GM21737 (cell line): ENCODE data around the gene HOXB3.
"Not testable (repeated sequence)": the region's sequence is repeated elsewhere in the genome, so short reads cannot be mapped to it uniquely, and the experiment has no call there.

Source experiments
- ATAC-seq: cut with Tn5 transposase; IDR thresholded peaks from one replicate; pipeline ENCODE4 v1.9.1; 2021; ENCODE audit warnings: mild to moderate bottlenecking, moderate library complexity; ENCODE audit not compliant: unreplicated experiment

HOXB3 gene

GRCh38 chr17:48530208-48530886 lies 59.7 kb downstream of the HOXB3 start:
- ATAC-seq: no peak

DNA sequence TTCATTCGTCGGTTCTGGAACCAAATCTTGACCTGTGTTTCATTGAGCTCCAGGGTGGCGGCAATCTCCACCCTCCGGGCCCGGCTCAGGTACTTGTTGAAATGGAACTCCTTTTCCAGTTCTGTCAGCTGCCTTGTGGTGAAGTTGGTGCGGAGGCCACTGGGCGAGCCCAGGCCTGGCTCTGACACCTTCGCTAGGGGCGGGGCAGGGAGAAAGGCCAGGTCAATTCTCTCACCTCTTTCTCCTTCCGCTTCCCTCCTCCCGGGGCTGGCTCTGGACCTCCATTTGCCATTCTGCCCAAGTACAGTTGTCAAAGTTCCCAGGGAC lies 60.4 kb downstream of the HOXB3 start:
- no peak for ATAC-seq

DNA sequence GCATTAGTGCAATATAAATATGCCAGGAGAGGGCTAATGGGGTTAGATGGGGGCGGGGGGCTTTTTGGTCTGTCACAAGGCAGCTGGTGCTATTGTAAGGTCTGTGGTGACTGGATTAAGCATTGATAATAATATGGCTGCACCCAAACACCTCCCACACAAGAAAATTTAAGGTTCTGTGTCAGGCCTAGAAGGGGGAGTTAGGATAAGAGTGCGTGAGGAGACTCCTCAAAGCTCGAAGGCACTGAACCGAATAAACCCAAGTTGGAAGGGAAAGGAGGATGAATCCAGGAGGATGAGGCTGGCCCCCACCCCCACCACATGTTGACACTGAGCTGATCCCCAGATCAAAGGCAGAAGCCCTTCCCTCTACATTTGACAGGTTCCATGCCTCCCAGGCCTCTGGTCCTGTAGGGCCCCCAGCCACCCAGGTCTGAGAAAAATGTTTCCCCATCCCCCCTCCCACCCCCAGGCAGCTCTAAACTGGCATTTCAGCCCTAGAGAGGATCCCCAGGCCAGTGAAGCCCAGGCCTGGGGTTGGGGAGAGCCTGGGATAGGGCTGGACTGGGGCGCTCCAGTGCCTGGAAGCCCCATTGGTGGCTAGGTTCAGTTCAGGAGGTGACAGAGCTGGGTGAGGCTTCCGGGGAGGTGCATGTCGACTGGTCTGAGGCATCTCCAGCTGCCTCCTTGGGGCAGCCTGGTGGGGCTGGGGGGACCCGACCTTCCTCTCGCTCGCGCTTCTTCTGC lies 60.9 kb downstream of the HOXB3 start:
- ATAC-seq: no peak

GRCh38 chr17:48528153-48528935 lies 61.7 kb downstream of the HOXB3 start:
- ATAC-seq: no peak

DNA sequence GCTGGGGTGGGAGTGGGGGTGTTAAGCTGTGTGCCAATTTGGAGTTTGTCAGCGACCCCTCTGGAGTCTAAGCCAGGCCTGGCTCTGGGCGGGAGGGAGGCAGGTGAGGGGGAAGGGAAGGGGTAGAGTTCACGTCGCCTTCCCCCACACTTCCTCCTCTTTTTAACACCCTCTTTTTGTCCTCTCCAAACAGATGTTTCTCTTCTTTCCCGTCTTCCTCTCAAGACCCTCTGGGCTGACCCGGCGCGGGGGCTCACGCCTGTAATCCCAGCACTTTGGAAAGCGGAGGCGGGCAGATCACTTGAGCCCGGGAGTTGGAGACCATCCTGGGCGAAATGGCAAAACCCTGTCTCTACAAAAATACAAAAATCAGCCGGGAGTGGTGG lies 62.5 kb downstream of the HOXB3 start:
- no peak for ATAC-seq

- no peak for ATAC-seq
These were observed 63.2 kb downstream of the HOXB3 start for GRCh38 chr17:48526608-48527546.

DNA sequence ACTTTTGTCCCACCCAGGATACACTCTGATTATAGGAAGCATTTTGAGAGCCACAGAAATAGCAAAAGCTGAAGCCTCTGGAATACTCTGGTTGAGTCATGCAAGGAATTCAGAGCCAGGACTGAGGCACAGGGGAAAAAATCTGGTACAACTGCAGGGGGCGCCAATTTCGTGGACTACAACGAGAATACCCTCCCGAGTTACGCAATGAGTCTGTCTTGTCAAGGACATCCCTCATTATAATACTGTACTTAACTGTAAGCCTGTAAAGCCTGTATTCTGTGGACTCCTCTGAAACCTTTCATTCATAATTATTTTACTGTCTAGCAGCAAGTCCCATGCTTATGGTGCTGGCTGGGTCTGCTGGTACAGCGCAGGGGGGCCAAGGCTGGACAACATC lies 67.0 kb downstream of the HOXB3 start:
- no peak for ATAC-seq

DNA sequence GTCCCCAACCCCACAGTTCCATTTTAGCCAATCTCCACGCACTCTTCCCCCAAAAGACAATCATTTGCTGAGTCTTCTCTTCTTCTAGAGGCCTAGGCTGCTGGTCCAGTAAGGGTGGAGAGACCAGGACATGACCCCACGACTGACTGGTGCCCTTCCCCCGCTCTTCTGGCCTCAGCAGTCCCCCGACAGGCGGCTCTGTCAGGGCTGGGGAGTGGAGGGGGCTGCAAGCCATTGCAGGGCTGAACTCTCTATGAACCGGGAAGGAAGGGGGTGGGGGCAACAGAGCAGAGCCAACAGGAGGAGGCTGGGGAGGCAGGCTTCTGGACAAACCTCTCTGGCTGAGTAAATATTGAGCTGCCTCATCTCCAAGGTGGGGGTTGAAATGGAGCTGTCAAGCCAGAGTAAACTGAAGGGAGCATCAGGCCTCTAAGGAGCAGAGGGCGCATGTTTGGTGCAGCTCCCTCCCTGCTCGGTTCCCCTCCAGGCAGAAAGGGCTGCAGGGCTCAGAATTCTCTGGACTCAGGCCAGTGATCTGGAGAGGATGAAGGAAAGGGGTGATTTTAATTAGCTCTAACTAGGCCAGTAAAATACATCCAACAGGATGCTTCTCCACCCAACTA lies 67.9 kb downstream of the HOXB3 start:
- no peak for ATAC-seq

- ATAC-seq: no peak
These were observed 69.4 kb downstream of the HOXB3 start for GRCh38 chr17:48520631-48521079.

DNA sequence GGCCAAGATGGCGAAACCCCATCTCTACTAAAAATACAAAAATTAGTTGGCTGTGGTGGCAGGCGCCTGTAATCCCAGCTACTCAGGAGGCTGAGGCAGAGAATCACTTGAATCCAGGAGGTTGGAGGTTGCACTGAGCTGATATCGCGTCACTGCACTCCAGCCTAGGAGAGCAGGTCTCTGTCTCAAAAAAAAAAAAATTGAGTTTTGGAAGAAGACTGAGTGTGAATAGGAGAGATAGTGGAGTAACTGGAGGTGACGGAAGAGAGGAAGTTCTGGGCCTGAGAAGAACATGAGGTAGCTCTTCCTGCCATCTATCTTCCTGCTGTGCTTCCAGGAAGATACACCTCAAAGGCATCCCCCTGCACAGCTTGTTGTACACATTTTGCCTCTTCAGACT lies 70.6 kb downstream of the HOXB3 start:
- no peak for ATAC-seq

- no peak for ATAC-seq
These were observed 72.6 kb downstream of the HOXB3 start for GRCh38 chr17:48517478-48517877.

DNA sequence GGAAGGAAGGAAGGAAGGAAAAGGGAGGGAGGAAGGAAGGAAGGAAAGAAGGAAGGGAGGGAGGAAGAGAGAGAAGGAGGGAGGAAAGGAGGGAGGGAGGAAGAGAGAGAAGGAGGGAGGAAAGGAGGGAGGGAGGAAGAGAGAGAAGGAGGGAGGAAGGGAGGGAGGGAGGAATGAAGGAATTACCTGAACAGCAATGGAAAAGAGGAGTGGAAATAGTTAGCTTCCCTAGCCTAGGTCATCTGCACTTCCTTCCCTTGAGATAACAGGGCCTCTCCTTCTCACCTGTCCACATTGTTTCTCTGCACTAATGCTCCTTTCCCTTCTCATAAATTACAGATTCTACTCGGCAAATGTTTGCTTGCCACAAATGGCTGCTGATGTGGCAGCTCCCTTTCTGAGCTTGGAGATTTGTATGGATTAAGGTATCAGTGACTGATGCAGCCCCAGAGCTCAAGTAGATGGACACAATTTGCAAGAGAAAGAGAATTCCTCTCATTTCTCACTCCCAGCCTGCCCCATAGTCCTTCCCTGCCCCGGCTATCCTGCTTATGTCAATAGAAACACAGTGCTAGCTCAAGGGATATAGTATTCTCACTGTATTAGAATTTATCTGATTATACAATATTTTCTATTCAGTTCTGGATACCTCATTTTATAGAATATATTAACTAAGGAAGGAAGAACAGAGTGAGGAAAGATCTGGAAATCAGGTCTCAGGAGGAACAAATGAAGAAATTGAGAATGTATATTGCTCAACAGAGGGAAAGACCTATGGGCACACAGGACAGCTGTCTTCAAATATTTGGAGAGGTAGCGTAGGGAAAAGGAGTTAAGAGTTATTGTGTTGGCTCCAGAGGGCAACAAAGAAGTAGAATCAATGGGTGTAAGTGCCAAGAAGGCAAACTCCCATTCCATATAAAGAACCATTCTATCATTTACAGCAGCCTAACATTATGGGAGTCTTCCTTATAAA lies 73.8 kb downstream of the HOXB3 start:
- ATAC-seq: no peak

- no peak for ATAC-seq
These were observed 75.6 kb downstream of the HOXB3 start for GRCh38 chr17:48514477-48514876.

DNA sequence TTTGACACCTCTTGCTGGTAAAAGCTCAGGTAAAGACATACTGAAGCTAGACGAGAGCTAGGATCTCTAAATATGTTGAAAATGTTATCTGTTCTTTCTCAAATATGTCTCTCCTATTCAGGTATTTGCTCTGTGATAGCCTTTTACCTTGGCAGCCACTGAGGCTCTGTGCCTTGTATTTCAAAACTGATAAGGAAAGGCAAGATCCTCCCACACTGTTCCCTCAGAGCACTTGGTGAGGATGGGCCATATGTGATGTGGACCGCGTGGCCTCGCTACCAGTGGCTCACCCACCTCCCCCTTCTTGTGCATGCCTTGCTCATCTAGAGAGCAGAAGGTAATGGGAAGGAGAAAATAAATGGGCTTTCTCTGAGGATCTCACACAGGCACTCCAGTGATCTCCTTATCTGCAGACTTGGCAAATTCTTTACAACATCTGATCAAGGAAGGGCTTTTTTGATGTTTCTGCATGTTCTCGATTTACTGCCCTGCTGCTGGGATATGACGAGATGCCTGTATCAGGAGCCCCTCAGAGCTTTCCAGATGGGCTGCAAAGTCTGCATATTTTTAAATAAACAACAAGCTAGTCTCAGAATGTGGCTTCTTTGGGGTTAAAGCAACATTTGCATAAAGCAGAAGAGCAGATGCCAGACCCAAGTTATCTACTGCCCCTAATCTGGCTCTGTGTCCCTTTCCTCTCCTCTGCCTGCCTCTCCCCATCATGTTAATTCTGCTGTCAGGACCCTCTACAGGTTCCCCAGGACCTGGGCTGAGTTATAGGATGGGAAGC lies 76.2 kb downstream of the HOXB3 start:
- ATAC-seq: no peak

DNA sequence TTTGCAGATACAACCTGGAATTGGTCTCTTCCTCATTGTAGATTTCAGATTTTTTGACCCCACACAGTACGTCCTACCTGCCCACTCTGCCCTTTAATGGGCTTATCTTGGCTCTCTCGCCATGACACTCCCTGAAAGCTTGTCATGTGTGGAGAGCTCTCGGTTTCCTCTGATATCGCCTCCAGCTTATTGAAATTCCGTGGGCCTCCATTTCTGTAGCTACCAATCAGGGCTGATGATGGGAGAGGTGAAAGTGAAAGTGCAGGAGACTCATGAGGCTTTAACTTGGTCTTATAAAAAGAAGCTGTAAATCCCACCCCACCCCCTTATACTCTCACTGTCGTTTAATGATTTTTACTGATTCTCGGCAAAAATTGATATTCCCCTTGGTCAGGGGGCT lies 76.9 kb downstream of the HOXB3 start:
- ATAC-seq: no peak

GRCh38 chr17:48510761-48511604 lies 79.1 kb downstream of the HOXB3 start:
- no peak for ATAC-seq

DNA sequence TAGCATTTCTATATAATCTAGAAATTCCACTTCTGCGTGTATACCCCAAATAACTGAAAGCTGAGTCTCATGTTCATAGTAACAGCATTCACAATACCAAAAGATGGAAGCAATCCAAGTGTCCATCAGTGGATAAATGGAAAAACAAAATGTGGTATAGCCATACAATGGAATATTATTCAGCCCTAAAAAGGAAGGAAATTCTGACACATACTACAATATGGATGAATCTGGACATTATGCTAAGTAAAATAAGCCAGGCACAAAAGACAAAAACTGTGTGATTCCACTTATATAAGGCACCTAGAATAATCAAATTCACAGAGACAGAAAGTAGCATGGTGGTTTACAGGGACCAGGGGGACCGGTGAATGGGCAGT lies 79.7 kb downstream of the HOXB3 start:
- no peak for ATAC-seq

- ATAC-seq: not testable (repeated sequence)
These were observed 80.3 kb downstream of the HOXB3 start for GRCh38 chr17:48509708-48510107.
